PC-9 (cell line): Measurements from ENCODE around the gene FXYD6.

Experiments used
- CTCF ChIP-seq: fragments of 200-600 bp; sonication (generic); conservative IDR thresholded peaks from 2 replicates; pipeline ENCODE4 v1.6.1; 2017; ENCODE audit warnings: mixed run types, antibody characterized with exemption, mild to moderate bottlenecking, moderate library complexity
- EZH2 ChIP-seq: fragments of 200-600 bp; sonication (generic); IDR thresholded peaks from 2 replicates; pipeline ENCODE4 v1.8.0; 2017; ENCODE audit warnings: antibody characterized with exemption, low read depth

- TF ChIP-seq CTCF (no peak), EZH2 (no peak)
Observed at GRCh38 chr11:117862019-117862725, 14.3 kb downstream of the FXYD6 start.
